Muscle layer of duodenum (tissue), 2 donors: ENCODE data around the gene TRERF1.
A peak's percentile ranks its signal among the peaks of the same experiment; 100 is the strongest.

ENCODE experiments used
- H3K27ac ChIP-seq: one replicate; pipeline ENCODE4 v1.7.0; 2013; ENCODE audit warnings: mild to moderate bottlenecking, low read length
- H3K27me3 ChIP-seq: one replicate; pipeline ENCODE4 v1.7.0; 2013; ENCODE audit warnings: low read depth, mild to moderate bottlenecking, control low read depth, low read length
- H3K36me3 ChIP-seq, 2 donors: one replicate each; pipeline ENCODE4 v1.7.0; 2013; ENCODE audit warnings: low read length in 2 of 2, control low read depth in 1 of 2, mild to moderate bottlenecking in 1 of 2; ENCODE audit not compliant: insufficient read depth in 2 of 2, control insufficient read depth in 1 of 2
- H3K4me1 ChIP-seq, 2 donors: one replicate each; pipeline ENCODE4 v1.7.0; 2013; ENCODE audit warnings: low read length in 2 of 2, mild to moderate bottlenecking in 2 of 2, control low read depth in 1 of 2, moderate library complexity in 1 of 2; ENCODE audit not compliant: insufficient read depth in 2 of 2, control insufficient read depth in 1 of 2
- H3K4me3 ChIP-seq, 2 donors: one replicate each; pipeline ENCODE4 v1.7.0; 2013; ENCODE audit warnings: low read length in 2 of 2, low read depth in 1 of 2, mild to moderate bottlenecking in 1 of 2
- H3K9me3 ChIP-seq, 2 donors: one replicate each; pipeline ENCODE4 v1.7.0; 2013; ENCODE audit warnings: low read length in 2 of 2, control low read depth in 1 of 2, mild to moderate bottlenecking in 1 of 2; ENCODE audit not compliant: control insufficient read depth in 1 of 2
- donor health status: healthy.

TRERF1 gene

GRCh38 chr6:42431877-42432276, 19.8 kb downstream of the TRERF1 start:
- Histone ChIP-seq H3K27ac (no peak overlapping the region), H3K36me3 (peaks cover 4 to 12% of the 10 kb centered on the region in 2 donors), H3K4me3 (no peak overlapping the region), H3K4me1 (peaks cover 14 to 17% of the 10 kb centered on the region in 2 donors), H3K27me3 (no peaks in the 10 kb centered on the region), H3K9me3 (peaks cover 7 to 12% of the 10 kb centered on the region in 2 donors)

DNA sequence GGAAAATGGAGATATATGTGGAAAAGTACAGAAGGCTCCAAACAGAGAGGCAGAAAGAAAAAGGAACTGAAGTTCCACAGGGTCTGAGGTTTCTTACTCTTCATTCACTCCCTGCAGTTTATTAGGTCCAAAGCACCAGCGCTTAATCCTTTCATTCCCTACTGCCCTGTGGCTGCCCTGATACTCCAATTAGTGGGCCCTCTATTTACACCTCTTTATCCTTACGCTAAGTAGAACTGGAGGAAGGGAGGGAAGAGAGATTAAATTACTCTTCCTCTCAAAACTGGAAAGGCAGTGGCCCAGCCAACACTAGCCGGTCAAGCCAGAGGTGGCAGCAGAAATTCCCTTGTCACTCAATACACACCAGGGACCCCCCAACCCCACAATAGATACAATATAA, 20.4 kb downstream of the TRERF1 start:
- Histone ChIP-seq H3K4me1 (peaks cover 14 to 17% of the 10 kb centered on the region in 2 donors), H3K27ac (no peak overlapping the region), H3K27me3 (no peaks in the 10 kb centered on the region), H3K36me3 (peaks cover 4 to 12% of the 10 kb centered on the region in 2 donors), H3K4me3 (no peak overlapping the region), H3K9me3 (peaks cover 7 to 12% of the 10 kb centered on the region in 2 donors)

- Histone ChIP-seq H3K27me3 (no peaks in the 10 kb centered on the region), H3K9me3 (peaks cover 7 to 12% of the 10 kb centered on the region in 2 donors), H3K36me3 (peaks cover 4 to 12% of the 10 kb centered on the region in 2 donors), H3K27ac (no peak overlapping the region), H3K4me1 (peaks cover 17 to 22% of the 10 kb centered on the region in 2 donors), H3K4me3 (no peak overlapping the region)
Observed at GRCh38 chr6:42429836-42430235, 21.9 kb downstream of the TRERF1 start.

GRCh38 chr6:42429042-42429585, 22.6 kb downstream of the TRERF1 start:
- no peaks in the 10 kb centered on the region for H3K27me3 ChIP-seq
- H3K9me3 ChIP-seq: peaks cover 5 to 10% of the 10 kb centered on the region in 2 donors
- H3K27ac ChIP-seq: peak overlapping the region; percentile 39
- H3K4me1 ChIP-seq: peaks cover 17 to 25% of the 10 kb centered on the region in 2 donors
- no peak overlapping the region for H3K4me3 ChIP-seq
- H3K36me3 ChIP-seq: peaks cover 2 to 11% of the 10 kb centered on the region in 2 donors

GRCh38 chr6:42428326-42429041, 23.2 kb downstream of the TRERF1 start:
- Histone ChIP-seq H3K4me3 (no peak overlapping the region), H3K27ac (peak overlapping the region; percentile 39), H3K4me1 (peaks cover 17 to 25% of the 10 kb centered on the region in 2 donors), H3K27me3 (no peaks in the 10 kb centered on the region), H3K9me3 (peaks cover 0 to 5% of the 10 kb centered on the region in 2 donors), H3K36me3 (peaks cover 0 to 5% of the 10 kb centered on the region in 2 donors)

- H3K9me3 ChIP-seq: no peaks in the 10 kb centered on the region
- H3K27ac ChIP-seq: peak overlapping the region; percentile 14
- peaks cover 17 to 25% of the 10 kb centered on the region in 2 donors for H3K4me1 ChIP-seq
- H3K36me3 ChIP-seq: no peaks in the 10 kb centered on the region
- H3K4me3 ChIP-seq: no peak overlapping the region
- H3K27me3 ChIP-seq: no peaks in the 10 kb centered on the region
Observed at GRCh38 chr6:42427871-42428270, 23.9 kb downstream of the TRERF1 start.

DNA sequence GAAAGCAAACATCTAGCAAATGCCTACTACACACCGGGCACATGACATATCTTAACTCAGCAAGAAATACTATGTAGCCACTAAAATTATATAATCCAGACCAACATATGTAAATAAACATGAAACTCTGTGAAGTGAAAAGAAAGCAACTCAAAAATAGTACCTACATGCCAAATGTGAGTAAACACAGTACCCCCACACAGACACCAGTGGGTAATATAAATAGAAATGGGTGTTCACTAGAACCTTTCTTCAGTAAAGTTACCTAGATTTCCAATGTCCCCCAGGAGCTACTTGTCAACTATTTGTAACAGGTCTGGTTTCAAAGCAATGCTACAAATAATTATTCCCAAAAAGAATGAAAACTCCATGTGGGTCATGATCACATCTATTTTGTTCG, 25.5 kb downstream of the TRERF1 start:
- Histone ChIP-seq H3K4me1 (peaks cover 17 to 25% of the 10 kb centered on the region in 2 donors), H3K36me3 (no peaks in the 10 kb centered on the region), H3K4me3 (no peak overlapping the region), H3K27ac (no peak overlapping the region), H3K9me3 (no peaks in the 10 kb centered on the region), H3K27me3 (no peaks in the 10 kb centered on the region)

DNA sequence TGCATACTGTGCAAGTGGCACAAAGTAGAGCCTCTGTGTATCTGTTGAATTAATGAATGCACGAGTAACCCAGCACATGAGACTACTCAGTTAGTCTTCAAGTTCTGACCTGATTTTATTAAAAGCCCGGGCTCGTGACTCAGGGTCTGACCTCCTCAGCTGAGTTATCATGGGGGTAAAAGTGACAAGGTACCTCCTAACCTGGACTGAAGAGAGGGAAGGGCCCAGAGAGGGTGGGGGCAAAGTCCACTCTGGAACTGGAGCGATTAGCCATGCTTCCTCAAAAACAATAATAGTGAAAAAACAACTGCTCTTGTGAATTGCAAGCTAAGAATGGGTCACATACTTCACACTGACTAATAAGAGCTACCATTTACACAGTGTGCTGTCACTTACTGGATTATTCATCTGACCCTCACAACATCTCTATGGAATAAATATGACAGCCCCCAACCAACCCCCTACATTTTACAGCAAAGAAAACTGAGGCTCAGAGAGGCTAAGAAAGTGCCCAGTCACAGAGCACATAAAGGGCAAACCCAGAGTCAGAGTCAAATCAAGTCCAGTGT, 26.7 kb downstream of the TRERF1 start:
- no peak overlapping the region for H3K27ac ChIP-seq

DNA sequence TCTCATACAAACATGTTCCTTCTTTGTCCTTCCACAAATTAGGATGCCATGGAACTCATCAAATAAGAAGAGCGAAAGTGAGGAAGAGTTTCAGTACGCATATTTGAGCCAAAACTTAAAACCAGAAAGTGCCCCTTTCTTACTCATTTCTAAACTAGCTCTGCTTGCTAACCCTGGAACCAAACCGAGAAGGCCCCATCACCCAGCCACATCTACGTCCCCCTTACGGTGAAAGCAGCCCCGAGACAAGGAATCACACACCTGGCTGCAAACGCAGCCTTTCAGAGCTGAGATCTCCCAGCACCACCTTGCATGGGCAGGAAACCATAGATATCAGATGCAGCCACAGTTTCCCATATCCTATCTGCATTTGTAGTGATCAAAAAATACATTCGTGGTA, 28.5 kb downstream of the TRERF1 start:
- Histone ChIP-seq H3K9me3 (no peaks in the 10 kb centered on the region), H3K4me1 (peaks cover 6 to 14% of the 10 kb centered on the region in 2 donors), H3K27ac (no peak overlapping the region), H3K4me3 (no peak overlapping the region), H3K36me3 (no peaks in the 10 kb centered on the region), H3K27me3 (no peaks in the 10 kb centered on the region)

More for the DNA sequence above, 26.7 kb downstream of the TRERF1 start:
- peaks cover 17 to 25% of the 10 kb centered on the region in 2 donors for H3K4me1 ChIP-seq
- H3K4me3 ChIP-seq: no peak overlapping the region
- H3K27me3 ChIP-seq: no peaks in the 10 kb centered on the region
- no peaks in the 10 kb centered on the region for H3K36me3 ChIP-seq
- H3K9me3 ChIP-seq: no peaks in the 10 kb centered on the region

GRCh38 chr6:42420741-42421140, 31.0 kb downstream of the TRERF1 start:
- H3K27ac ChIP-seq: no peak overlapping the region
- H3K36me3 ChIP-seq: no peaks in the 10 kb centered on the region
- H3K4me3 ChIP-seq: no peak overlapping the region
- no peaks in the 10 kb centered on the region for H3K27me3 ChIP-seq
- H3K9me3 ChIP-seq: no peaks in the 10 kb centered on the region
- peaks cover 0 to 13% of the 10 kb centered on the region in 2 donors for H3K4me1 ChIP-seq

GRCh38 chr6:42419490-42420280, 32.0 kb downstream of the TRERF1 start:
- H3K4me1 ChIP-seq: peaks cover 0 to 12% of the 10 kb centered on the region in 2 donors
- H3K36me3 ChIP-seq: no peaks in the 10 kb centered on the region
- no peak overlapping the region for H3K27ac ChIP-seq
- H3K4me3 ChIP-seq: no peak overlapping the region
- no peaks in the 10 kb centered on the region for H3K27me3 ChIP-seq
- H3K9me3 ChIP-seq: no peaks in the 10 kb centered on the region
